Measurements from ENCODE around the gene ADAM12.

ADAM12 gene

GRCh38 chr10:126235091-126235978 lies 152.9 kb downstream of the ADAM12 start:
- H3K27me3 ChIP-seq (ENCODE audit: control insufficient read depth in 1 of 2, insufficient read depth in 2 of 2, low read length in 2 of 2): peaks cover 0 to 7% of the 10 kb centered on the region in 2 donors

DNA sequence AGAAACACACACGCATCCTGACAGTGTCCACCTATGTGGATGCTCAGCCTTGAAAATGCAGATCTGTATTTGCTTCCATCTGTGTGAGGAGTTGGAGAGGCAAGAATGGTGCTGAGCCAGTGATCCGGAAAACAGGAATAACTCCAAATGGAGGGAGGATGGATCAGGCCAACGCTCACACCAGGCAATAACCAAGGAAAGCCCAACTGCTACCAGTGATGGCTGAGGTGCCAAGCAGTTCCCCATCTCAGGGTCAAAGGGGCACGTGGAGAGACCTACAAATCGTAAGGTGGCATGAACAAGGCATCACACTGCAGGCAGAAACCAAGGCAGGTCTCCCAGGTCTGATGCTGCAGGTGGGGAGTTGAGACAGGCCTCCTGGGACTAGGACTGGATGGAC lies 153.6 kb downstream of the ADAM12 start:
- Histone ChIP-seq H3K4me1 (ENCODE audit: control insufficient read depth, insufficient read depth, low read length) (no peaks in the 10 kb centered on the region), H3K4me3 (ENCODE audit: low read length in 2 of 2) (no peak overlapping the region), H3K27me3 (ENCODE audit: control insufficient read depth in 1 of 2, insufficient read depth in 2 of 2, low read length in 2 of 2) (peaks cover 0 to 7% of the 10 kb centered on the region in 2 donors), H3K36me3 (ENCODE audit: control insufficient read depth in 2 of 2, insufficient read depth in 2 of 2, low read length in 2 of 2) (no peaks in the 10 kb centered on the region), H3K9me3 (ENCODE audit: control insufficient read depth in 2 of 2, low read length in 2 of 2) (no peaks in the 10 kb centered on the region), H3K9ac (ENCODE audit: low read length in 2 of 2) (no peak overlapping the region), H3K27ac (ENCODE audit: low read length) (no peak overlapping the region)

More at GRCh38 chr10:126235091-126235978, 152.9 kb downstream of the ADAM12 start:
- peaks cover 3% of the 10 kb centered on the region for H3K4me1 ChIP-seq (ENCODE audit: control insufficient read depth, insufficient read depth, low read length)
- no peak overlapping the region for H3K9ac ChIP-seq (ENCODE audit: low read length in 2 of 2)
- no peak overlapping the region for H3K27ac ChIP-seq (ENCODE audit: low read length)
- H3K36me3 ChIP-seq (ENCODE audit: control insufficient read depth in 2 of 2, insufficient read depth in 2 of 2, low read length in 2 of 2): no peaks in the 10 kb centered on the region
- H3K9me3 ChIP-seq (ENCODE audit: control insufficient read depth in 2 of 2, low read length in 2 of 2): no peaks in the 10 kb centered on the region
- H3K4me3 ChIP-seq (ENCODE audit: low read length in 2 of 2): no peak overlapping the region

- H3K36me3 ChIP-seq (ENCODE audit: control insufficient read depth in 2 of 2, insufficient read depth in 2 of 2, low read length in 2 of 2): no peaks in the 10 kb centered on the region
- H3K4me1 ChIP-seq (ENCODE audit: control insufficient read depth, insufficient read depth, low read length): no peaks in the 10 kb centered on the region
- H3K4me3 ChIP-seq (ENCODE audit: low read length in 2 of 2): no peak overlapping the region
- H3K27ac ChIP-seq (ENCODE audit: low read length): no peak overlapping the region
- no peaks in the 10 kb centered on the region for H3K9me3 ChIP-seq (ENCODE audit: control insufficient read depth in 2 of 2, low read length in 2 of 2)
- H3K9ac ChIP-seq (ENCODE audit: low read length in 2 of 2): no peak overlapping the region
- peaks cover 0 to 7% of the 10 kb centered on the region in 2 donors for H3K27me3 ChIP-seq (ENCODE audit: control insufficient read depth in 1 of 2, insufficient read depth in 2 of 2, low read length in 2 of 2)
These were observed 154.8 kb downstream of the ADAM12 start for GRCh38 chr10:126233182-126234148.

- Histone ChIP-seq H3K4me1 (ENCODE audit: control insufficient read depth, insufficient read depth, low read length) (no peaks in the 10 kb centered on the region), H3K27ac (ENCODE audit: low read length) (no peak overlapping the region), H3K9me3 (ENCODE audit: control insufficient read depth in 2 of 2, low read length in 2 of 2) (no peaks in the 10 kb centered on the region), H3K27me3 (ENCODE audit: control insufficient read depth in 1 of 2, insufficient read depth in 2 of 2, low read length in 2 of 2) (peaks cover 0 to 7% of the 10 kb centered on the region in 2 donors), H3K4me3 (ENCODE audit: low read length in 2 of 2) (no peak overlapping the region), H3K36me3 (ENCODE audit: control insufficient read depth in 2 of 2, insufficient read depth in 2 of 2, low read length in 2 of 2) (no peaks in the 10 kb centered on the region), H3K9ac (ENCODE audit: low read length in 2 of 2) (no peak overlapping the region)
These were observed 157.7 kb downstream of the ADAM12 start for GRCh38 chr10:126230587-126230986.

DNA sequence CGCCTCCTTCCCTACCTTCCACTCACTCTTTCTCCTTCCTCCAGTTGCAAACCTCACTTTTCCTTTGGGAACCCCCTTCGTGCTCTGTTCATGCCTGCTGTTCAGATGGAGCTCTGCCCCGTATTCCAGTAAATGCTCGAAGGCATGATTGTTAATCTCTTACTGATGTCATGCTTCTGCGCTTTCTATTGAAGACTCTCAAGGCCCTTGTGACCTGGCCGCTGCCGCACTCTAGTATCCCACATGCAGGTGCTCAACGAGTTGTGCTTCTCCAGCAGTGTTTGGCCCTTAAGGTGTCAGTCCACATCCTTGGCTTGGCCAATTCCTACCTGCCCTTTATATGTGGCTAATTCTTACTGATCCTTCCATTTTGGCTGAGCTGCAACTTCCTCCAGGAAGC lies 158.6 kb downstream of the ADAM12 start:
- peaks cover 0 to 7% of the 10 kb centered on the region in 2 donors for H3K27me3 ChIP-seq (ENCODE audit: control insufficient read depth in 1 of 2, insufficient read depth in 2 of 2, low read length in 2 of 2)
- no peak overlapping the region for H3K27ac ChIP-seq (ENCODE audit: low read length)
- no peak overlapping the region for H3K9ac ChIP-seq (ENCODE audit: low read length in 2 of 2)
- no peaks in the 10 kb centered on the region for H3K36me3 ChIP-seq (ENCODE audit: control insufficient read depth in 2 of 2, insufficient read depth in 2 of 2, low read length in 2 of 2)
- no peaks in the 10 kb centered on the region for H3K9me3 ChIP-seq (ENCODE audit: control insufficient read depth in 2 of 2, low read length in 2 of 2)
- H3K4me1 ChIP-seq (ENCODE audit: control insufficient read depth, insufficient read depth, low read length): no peaks in the 10 kb centered on the region
- no peak overlapping the region for H3K4me3 ChIP-seq (ENCODE audit: low read length in 2 of 2)

DNA sequence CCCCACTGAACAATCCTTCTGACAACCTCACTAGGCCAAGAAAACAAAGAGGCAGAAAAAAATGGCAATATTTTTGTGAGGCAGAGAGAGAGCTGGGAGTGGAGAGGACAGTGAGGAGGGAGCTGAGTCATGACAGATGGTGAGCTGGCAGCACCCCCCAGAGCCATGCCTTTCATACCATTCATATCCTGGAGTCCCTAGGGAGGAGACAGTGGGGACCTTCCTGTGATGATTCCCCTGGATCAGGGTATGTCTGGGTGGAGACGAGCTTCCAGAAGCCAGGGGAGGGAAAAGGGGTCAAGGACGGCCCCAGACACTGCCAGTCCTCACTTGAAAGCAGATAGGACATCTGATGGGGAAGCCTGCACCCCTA lies 160.5 kb downstream of the ADAM12 start:
- H3K36me3 ChIP-seq (ENCODE audit: control insufficient read depth in 2 of 2, insufficient read depth in 2 of 2, low read length in 2 of 2): no peaks in the 10 kb centered on the region
- H3K9ac ChIP-seq (ENCODE audit: low read length in 2 of 2): no peak overlapping the region
- peaks cover 0 to under 1% of the 10 kb centered on the region in 2 donors for H3K27me3 ChIP-seq (ENCODE audit: control insufficient read depth in 1 of 2, insufficient read depth in 2 of 2, low read length in 2 of 2)
- H3K4me1 ChIP-seq (ENCODE audit: control insufficient read depth, insufficient read depth, low read length): no peaks in the 10 kb centered on the region
- H3K4me3 ChIP-seq (ENCODE audit: low read length in 2 of 2): no peak overlapping the region
- H3K9me3 ChIP-seq (ENCODE audit: control insufficient read depth in 2 of 2, low read length in 2 of 2): no peaks in the 10 kb centered on the region
- H3K27ac ChIP-seq (ENCODE audit: low read length): no peak overlapping the region

GRCh38 chr10:126226988-126227761 lies 161.1 kb downstream of the ADAM12 start:
- Histone ChIP-seq H3K9me3 (ENCODE audit: control insufficient read depth in 2 of 2, low read length in 2 of 2) (no peaks in the 10 kb centered on the region), H3K27me3 (ENCODE audit: control insufficient read depth in 1 of 2, insufficient read depth in 2 of 2, low read length in 2 of 2) (no peaks in the 10 kb centered on the region), H3K4me3 (ENCODE audit: low read length in 2 of 2) (no peak overlapping the region), H3K36me3 (ENCODE audit: control insufficient read depth in 2 of 2, insufficient read depth in 2 of 2, low read length in 2 of 2) (no peaks in the 10 kb centered on the region), H3K4me1 (ENCODE audit: control insufficient read depth, insufficient read depth, low read length) (no peaks in the 10 kb centered on the region), H3K27ac (ENCODE audit: low read length) (no peak overlapping the region), H3K9ac (ENCODE audit: low read length in 2 of 2) (no peak overlapping the region)

DNA sequence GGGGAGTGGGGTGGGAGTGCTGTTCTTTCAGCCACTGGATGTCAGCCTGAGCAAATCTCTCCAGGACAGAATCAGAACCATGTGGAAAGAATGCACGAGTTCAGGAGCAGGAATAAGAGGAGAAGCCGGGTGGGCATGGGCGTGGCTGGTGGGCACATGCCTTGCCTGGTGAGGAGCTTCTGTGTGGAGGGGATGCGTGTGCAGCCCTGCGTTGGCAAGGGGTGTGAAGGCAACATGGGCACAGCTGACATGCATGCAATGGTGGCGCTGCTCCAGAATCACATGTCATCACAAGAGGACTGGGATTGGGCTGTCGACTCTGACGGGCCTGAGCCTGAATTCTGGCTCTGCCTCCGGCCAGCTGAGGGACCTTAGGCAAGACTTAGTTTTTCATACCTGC lies 162.1 kb downstream of the ADAM12 start:
- H3K4me3 ChIP-seq (ENCODE audit: low read length in 2 of 2): no peak overlapping the region
- H3K4me1 ChIP-seq (ENCODE audit: control insufficient read depth, insufficient read depth, low read length): no peaks in the 10 kb centered on the region
- no peak overlapping the region for H3K9ac ChIP-seq (ENCODE audit: low read length in 2 of 2)
- no peaks in the 10 kb centered on the region for H3K36me3 ChIP-seq (ENCODE audit: control insufficient read depth in 2 of 2, insufficient read depth in 2 of 2, low read length in 2 of 2)
- no peaks in the 10 kb centered on the region for H3K9me3 ChIP-seq (ENCODE audit: control insufficient read depth in 2 of 2, low read length in 2 of 2)
- H3K27me3 ChIP-seq (ENCODE audit: control insufficient read depth in 1 of 2, insufficient read depth in 2 of 2, low read length in 2 of 2): no peaks in the 10 kb centered on the region
- H3K27ac ChIP-seq (ENCODE audit: low read length): no peak overlapping the region

GRCh38 chr10:126225672-126226008 lies 162.6 kb downstream of the ADAM12 start:
- Histone ChIP-seq H3K9me3 (ENCODE audit: control insufficient read depth in 2 of 2, low read length in 2 of 2) (no peaks in the 10 kb centered on the region), H3K9ac (ENCODE audit: low read length in 2 of 2) (no peak overlapping the region), H3K27me3 (ENCODE audit: control insufficient read depth in 1 of 2, insufficient read depth in 2 of 2, low read length in 2 of 2) (no peaks in the 10 kb centered on the region), H3K27ac (ENCODE audit: low read length) (no peak overlapping the region), H3K4me3 (ENCODE audit: low read length in 2 of 2) (no peak overlapping the region), H3K36me3 (ENCODE audit: control insufficient read depth in 2 of 2, insufficient read depth in 2 of 2, low read length in 2 of 2) (no peaks in the 10 kb centered on the region), H3K4me1 (ENCODE audit: control insufficient read depth, insufficient read depth, low read length) (no peaks in the 10 kb centered on the region)

DNA sequence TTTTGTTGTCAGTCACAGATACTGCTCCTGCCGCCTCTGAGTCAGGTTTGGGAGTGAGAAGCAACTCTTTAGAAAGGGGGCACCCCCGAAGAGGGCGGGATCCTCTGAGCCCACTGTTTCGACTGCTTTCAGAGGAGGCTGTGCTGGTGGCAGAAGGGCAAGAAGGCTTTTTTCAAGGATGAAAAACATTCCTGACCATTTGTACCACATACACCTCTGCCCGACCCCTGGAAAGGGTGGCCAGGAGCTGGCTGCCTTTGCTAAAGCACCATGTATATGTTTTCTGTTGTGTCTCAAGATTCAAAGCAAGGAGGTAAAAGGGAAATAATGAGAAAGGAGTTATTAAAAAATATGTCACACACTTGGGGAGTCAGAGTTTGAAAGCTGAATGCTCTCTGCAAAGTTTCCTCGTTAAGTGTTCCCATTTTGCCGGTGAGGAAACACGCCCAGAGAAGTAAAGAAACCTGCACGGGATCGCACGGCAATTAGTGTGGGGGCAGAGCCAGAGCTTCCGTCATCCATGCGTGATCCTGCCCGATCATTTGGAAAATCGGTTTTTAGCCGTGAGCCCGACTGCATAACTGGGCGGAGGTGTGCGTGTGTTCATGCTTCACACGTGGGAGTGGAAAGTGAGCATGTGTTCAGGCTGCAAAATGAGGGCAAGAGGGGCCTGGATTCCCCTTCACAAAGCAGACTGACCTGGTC lies 163.2 kb downstream of the ADAM12 start:
- H3K9ac ChIP-seq (ENCODE audit: low read length in 2 of 2): no peak overlapping the region

More for the DNA sequence above, 163.2 kb downstream of the ADAM12 start:
- no peak overlapping the region for H3K27ac ChIP-seq (ENCODE audit: low read length)
- no peak overlapping the region for H3K4me3 ChIP-seq (ENCODE audit: low read length in 2 of 2)
- H3K27me3 ChIP-seq (ENCODE audit: control insufficient read depth in 1 of 2, insufficient read depth in 2 of 2, low read length in 2 of 2): no peaks in the 10 kb centered on the region
- no peaks in the 10 kb centered on the region for H3K9me3 ChIP-seq (ENCODE audit: control insufficient read depth in 2 of 2, low read length in 2 of 2)
- no peaks in the 10 kb centered on the region for H3K36me3 ChIP-seq (ENCODE audit: control insufficient read depth in 2 of 2, insufficient read depth in 2 of 2, low read length in 2 of 2)
- H3K4me1 ChIP-seq (ENCODE audit: control insufficient read depth, insufficient read depth, low read length): no peaks in the 10 kb centered on the region

Data from stomach smooth muscle (tissue), 2 donors.